LHCN-M2 (cell line): Measurements from ENCODE around the gene TEX26. TPM values are rescaled to one million over a fixed set of nuclear protein-coding genes. Genes with fewer than 3 reads are reported as not detected.

Experiments
- DNase-seq: peaks from one replicate; pipeline ENCODE4 v3.0.0-alpha.2; 2012; ENCODE audit warnings: low read depth
- total RNA-seq: library from RNA; depleted of rRNA; stranded (reverse); fragments of >200 nt; gene quantifications from 2 replicates; pipeline ENCODE4 v1.2.3, GENCODE V29; 2014

TEX26 gene
- total RNA-seq, 1 experiment from 2014 or later = not detected

DNA sequence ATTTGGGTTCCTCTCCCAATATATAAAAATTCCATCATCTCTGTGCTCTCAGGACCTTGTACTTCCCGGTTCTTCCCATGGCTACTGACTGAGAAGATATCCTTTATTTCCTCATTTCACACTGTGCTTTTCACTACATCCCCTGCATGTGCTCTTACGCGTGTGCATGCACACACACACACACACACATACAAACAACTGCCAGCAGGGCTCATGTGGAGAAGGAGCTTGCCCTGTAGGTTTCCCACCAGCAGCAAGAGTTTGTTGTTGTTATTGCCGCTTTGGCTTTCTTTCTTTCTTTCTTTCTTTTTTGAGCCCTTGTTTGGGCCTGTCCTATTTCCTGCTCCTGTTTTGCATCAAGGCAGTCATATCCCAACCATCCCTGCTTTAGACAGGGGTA, 43.6 kb downstream of the TEX26 start:
- no peak for DNase-seq

DNA sequence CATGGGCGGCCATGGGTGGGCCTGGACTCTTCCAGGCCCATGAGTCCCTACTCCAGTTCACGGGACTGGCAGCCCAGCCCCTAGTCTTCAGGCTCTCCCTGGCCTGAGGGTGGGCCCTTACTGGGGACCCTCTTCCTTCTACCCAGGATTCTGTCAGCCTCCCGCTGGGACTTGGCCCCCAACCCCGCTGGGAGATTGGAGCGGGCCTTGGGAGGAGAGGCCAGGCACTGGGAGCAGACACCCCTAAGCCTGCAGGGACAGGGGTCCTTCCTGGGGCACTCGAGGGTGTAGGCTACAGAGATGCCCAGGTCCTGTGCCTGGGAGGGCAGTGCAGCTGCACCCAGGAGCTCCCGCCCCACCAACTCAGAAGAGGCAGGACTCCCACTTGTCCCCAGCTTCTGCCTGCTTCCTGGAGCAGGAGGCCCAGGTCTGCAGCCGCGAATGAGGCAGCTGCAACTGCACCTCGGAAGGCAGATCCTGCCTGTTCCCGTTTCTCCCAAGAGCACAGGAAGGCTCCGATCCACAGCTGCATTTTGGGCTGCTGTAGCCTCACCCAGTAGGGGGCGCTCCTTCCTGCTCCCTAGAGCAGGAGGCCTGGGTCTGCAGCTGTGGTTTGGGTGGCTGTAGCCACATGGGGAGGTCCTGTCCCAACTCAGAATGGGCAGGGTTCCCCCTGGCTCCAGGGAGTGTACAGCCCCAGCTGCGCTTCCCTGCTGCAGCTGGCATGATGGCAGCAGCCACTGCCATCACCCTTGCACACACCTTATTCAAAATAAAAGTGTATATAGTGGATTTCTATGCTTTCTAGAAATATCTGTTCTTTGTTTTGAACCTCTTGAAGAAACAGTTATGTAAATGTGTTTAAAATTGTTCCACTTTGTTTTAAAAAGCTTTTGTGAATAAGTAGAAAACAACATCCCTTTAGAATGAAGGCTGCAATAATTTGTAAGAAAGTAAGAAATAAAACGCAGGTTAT, 46.8 kb downstream of the TEX26 start:
- DNase-seq = peak; percentile 22

DNA sequence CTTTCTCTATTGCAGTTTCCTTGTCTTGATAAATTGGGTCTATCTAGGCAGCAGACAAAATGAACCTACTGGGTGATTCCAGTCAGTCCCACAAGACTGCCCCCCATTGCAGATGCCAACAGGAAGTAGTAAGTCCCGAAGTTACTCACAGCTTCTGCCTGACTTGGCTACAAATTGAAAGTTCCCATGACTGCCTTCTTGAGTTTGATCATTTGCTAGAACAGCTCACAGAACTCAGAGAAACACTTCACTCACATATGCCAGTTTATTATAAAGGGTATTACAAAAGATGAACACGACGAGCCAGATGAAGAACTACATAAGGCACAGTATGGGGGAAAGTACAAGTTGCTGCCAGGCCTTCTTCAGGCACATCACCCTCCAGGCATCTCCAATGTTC, 50.0 kb downstream of the TEX26 start:
- no peak for DNase-seq

DNA sequence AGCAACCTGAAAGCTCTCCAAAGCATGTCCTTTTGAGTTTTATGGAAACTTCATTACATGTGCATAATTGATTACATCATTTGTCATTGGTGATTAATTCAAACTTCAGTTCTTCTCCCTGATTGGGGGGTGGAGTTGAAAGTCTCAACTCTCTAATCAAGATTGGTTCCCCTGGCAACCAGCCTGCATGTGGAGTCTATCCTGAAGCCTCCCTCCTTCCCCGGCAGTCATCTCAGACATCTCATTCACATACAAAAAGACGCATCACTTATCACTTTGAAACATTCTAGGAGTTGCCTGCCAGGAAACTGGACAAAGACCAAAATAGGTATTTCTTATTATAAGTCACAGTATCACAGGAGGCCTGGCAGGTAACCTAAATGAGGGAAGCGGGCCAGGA, 50.5 kb downstream of the TEX26 start:
- no peak for DNase-seq

DNA sequence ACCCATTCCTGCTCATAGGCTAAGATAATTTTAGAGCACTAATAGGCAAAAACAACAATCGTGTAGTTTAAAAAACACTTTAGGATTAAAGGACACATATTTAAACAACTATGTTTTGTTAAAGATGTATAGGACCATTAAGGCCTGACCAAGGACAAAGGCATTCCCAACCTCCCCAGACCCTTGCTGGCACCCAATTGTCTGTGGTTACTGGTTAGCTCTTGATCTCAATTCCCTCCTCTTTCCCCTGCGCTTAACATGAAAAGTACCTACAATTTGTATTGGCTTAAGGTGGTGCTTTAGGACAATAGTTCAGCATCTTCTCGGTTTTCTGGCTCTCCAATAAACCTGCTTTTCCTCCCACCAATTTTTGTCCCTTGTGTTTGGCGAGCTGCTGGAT, 51.0 kb downstream of the TEX26 start:
- DNase-seq = no peak

DNA sequence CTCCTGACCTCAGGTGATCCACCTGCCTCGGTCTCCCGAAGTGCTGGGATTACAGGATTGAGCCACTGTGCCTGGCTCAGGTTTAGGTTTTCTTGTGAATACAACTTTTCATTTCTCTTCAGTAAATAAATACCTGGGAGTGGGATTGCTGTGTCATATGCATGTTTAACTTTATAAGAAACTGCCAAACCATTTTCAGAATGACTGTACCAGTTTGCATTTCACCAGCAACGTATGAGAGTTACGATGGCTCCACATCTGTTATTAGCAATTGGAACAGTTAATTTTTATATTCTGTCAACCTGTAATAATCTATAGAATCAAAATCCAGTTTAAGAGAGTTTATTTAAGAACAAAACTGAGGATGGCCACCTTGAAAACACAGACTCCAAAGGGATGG, 52.2 kb downstream of the TEX26 start:
- no peak for DNase-seq

DNA sequence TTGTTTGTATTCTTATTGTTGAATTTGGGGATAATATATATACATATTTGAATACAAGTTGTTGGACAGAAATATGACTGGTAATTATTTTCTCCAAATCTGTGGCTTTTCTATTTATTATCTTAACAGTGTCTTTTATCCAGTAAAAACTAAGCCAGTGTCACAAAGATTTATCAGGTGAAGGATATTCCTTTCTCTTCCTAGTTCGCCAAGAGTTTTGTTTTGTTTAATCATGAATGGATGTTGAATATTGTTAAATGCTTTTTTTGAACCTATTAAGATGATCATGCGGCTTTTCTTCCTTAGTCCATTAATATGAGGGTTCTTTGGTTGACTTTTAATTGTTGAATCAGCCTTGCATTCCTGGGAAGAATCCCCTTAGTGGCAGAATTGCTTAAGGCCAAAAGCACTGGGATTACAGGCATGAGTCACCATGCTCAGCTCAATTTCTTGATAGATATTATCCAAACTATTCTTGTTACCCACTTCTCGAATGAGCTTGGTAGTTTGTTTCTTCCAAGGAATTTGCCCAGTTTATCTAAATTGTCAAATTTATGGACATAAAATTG, 53.3 kb downstream of the TEX26 start:
- DNase-seq = peak; percentile 47

DNA sequence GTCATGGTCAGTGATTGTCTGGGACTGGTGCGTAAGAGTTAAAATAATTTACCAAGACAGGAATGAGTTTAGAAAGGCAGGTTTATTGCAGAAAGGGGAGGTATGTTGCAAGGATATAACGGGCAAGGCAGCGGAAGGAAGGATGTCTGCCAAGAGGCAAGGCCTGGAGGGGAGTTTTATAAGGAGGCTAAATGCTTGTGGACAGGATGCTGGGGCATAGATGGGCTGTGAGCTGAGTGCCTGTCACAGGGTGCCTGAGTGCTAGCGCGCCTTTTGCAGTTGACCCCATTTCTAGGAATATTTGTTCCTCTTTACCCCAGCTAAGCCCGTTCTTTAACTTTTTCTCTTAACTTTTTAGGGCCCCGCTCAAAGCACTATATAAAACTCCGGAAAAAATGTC, 58.7 kb downstream of the TEX26 start:
- DNase-seq = no peak

DNA sequence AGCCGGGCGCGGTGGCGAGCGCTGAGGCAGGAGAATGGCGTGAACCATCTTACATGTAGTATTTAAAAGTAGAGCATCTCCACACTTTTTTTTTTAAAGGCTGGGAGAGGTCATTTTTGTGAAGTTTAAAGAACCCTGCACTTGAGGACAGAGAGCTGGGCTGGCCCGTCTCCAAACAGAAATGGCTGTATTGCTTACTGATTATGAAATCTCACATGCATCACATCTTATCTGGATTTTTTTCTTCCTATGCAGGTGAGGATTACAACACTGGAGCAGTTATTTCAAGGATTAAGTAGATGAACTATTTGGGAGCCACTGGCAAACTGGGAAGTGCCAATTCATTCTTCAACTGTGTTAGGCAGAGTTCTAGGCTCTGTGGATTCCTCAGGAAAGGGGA, 59.5 kb downstream of the TEX26 start:
- no peak for DNase-seq

DNA sequence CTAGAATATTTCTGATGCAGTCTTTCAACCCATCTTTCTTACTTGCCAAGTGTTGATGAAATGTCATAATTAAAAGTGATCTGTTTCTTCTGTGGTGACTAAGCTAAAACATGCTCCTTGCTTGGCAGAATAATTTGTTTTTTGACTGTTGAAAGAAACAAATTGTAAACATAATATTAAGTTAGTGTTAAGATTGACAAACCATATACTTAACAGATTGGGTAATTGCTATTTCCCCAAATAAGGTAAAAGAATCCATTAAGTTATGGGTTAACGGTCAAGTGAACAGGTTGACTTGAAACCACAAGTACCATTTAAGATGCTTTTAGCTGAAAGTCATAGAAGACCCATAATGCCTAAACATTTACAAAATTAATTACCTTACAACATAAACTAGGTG, 62.9 kb downstream of the TEX26 start:
- DNase-seq = no peak

DNA sequence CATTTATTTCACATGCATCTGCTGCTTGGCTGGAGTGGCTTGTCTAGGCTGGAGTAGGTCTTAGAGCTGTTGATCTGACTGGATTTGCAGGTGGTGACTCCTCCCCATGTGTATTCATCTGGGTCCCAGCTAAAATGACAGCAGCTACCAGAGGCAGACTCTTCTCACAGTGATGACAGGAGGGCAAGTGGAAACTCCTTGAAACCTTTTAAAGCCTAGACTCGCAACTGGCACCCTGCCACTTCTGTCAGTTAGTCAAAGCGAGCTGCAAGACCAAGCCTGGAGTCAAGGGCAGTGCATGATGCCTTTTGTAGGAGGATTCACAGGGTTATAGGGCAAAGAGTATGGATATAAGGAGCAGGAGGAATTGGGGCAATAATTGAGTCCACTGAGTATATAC, 65.2 kb downstream of the TEX26 start:
- no peak for DNase-seq

DNA sequence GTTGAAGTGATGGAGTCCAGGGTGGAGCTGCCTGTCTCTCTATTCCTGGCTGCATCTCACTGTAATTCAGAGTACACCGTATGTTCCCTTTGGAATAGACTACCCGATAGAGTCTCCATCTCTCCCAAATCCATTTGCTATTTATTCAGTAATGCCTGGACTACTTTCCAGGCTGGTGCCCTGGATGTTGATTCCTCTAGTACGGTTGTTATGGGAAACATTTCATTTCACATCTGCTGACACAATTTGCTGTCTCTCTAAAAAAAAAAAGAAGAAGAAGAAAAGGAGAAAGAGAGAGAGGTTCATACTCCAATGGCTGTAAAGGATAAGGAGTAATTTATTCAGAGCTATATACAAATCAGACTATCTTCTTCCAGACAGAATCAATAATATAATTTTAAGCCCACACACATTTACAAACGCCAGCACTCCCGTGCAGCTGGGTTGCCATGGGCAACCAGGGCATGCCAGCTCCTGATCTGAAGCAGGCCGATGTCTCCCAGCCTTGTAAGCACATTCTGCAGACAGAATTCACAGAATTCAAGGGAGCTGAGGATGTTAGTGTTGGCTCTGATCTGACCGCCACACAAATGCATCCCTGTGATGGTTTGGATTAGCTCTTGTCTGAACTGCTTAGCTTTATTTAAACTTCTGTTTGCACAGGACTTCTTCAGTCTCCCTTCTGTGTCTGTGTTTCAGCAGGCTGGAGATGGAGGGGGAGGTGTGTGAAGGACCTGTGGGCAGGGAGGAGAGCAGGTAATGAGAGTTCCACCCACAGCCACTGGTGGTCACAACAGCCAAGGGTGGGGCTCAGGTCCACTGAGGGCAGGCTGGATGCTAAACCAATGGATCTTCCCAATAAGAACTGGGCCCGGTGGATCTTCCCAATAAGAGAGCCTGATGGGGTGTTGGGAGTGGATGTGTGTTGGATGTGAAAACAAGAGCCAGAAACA, 66.0 kb downstream of the TEX26 start:
- DNase-seq = no peak

DNA sequence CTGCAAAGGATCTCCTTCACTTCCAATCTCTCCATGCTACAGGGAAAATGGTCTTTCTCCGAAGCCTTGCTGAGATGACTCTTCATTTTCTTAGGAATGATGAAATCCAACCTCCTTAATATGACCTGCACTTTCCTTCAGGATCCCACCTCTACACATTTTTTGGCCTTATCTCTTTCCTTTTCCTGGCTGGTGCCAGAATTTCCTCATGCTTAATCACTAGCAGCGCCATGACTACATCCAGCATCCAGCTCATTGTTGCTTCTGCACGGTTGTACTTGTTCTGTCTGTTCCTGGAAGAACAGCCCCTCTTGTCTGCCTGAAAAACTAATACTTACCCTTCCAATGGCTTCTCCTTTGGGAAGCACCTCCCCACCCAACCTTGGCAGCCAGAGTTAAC, 68.4 kb downstream of the TEX26 start:
- DNase-seq = no peak

DNA sequence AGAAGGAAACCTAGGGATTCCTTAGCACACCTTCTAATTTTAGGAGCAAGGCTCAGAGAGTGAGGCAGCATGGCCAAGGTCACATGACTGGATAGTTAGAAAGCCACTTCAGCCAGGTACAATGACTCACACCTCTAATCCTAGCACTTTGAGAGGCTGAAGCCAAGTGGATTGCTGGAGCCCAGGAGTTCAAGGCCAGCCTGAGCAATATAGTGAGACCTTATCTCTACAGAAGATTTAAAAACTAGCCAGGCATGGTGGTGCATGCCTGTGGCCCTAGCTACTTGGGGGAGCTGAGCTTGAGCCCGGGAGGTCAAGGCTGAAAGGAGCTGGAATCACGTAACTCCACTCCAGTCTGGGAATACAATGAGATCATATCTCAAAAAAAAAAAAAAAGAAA, 69.2 kb downstream of the TEX26 start:
- DNase-seq = no peak

DNA sequence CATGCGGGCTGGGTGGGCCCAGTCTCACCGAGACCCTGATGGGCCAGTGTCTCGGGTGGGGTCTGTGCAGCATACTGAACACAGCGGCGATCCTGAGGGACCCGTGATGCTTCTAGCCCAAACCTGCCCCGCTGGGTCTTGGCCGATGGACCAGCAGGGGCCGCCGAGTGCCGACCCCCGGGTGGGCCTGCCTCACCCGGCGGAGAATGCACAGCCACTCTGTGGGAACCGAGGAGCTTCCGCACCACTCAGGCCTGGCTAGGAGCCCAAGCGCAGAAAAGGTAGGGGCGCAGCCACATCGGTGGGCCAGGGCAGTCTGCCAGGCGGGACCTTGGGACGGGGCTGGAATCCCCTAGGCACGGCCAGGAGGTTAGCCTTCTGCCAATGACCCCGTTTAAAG, 72.6 kb downstream of the TEX26 start:
- DNase-seq = no peak

DNA sequence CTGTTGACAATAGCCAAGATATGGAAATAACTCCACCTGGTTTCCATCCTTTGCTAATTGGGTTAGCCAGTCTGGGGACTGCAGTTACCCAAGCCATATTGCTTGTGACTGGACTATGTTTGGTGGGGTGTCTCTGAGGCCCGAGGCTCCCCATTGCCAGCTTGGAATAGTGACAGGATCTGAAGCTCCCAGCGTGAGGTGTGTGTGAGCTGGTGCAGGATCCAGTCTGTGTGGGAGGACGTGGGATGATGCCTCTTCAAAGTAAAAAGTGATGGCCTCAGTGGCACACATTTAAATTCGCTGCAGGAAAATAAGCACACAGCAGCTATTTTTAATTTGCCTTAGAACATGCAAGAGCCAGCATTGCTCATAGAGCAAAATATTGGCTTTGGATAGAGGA, 75.0 kb downstream of the TEX26 start:
- DNase-seq = no peak

DNA sequence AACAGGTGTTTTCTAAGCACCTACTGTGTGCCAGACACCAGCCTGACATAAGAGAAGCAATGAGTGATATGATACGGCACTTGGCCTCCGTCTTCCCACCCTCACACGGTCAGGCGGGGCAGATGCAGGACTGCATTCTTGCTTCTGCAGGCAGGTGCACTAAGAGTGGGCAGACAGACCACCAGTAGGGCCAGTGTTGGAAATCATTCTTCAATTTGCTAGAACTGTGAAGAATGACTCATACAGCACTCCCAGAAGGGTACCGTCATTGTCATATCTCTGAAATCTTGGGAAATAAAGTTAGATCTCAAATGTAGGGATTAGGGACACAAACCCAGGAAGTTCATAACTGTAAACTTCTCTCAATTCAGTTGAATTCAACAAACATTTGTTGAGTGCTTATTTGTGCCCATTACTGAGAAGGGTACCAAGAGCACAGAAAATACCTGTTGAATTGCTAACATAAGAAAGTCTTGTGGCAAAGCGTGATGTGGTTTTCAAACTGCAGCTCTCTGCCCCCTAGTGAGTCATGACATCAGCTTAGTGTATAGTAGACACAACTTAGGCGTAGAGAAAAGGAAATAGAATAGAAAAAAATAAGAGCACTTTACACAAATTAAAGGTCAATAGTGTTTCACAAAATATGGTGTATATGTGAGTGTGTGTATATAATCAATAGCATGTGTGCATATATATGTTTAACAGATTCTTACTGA, 76.1 kb downstream of the TEX26 start:
- DNase-seq = peak; percentile 13

DNA sequence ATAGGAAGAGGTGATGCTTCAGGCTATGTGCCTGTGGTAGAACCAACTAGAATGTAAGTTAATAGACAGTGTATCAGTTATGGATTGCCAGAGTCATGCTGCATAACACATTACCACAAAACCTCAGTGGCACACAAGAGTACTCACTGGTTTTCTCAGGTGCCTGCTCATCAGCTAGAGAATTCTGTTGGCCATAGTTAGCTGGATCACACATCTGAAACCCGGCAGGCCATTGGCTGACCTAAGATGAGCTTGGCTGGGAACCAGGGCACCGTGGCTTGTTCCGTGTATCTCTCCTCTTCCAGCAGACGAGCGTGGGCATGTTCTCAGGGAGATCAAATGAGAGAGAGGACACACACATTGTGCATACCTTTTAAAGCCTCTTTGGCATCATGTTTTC, 76.7 kb downstream of the TEX26 start:
- DNase-seq = peak; percentile 59

DNA sequence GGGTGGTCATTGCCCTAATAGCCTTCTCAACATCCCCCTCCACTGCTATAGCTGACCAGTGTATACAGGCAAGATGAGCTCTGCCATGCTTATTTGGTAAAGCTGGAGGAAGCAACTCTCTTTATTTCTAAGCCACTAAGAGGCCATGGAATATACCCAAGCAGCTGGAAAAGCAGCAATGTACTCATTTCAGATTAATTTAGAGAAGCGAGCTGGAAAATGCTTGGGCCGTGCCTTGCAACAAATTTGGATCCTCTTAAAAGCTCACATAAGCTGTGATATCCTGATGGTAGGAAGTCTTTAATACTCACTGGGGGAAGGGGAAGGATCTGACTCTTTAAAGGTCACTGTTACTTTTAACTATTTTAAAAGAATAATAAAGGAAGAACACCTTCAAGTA, 77.8 kb downstream of the TEX26 start:
- DNase-seq = no peak

DNA sequence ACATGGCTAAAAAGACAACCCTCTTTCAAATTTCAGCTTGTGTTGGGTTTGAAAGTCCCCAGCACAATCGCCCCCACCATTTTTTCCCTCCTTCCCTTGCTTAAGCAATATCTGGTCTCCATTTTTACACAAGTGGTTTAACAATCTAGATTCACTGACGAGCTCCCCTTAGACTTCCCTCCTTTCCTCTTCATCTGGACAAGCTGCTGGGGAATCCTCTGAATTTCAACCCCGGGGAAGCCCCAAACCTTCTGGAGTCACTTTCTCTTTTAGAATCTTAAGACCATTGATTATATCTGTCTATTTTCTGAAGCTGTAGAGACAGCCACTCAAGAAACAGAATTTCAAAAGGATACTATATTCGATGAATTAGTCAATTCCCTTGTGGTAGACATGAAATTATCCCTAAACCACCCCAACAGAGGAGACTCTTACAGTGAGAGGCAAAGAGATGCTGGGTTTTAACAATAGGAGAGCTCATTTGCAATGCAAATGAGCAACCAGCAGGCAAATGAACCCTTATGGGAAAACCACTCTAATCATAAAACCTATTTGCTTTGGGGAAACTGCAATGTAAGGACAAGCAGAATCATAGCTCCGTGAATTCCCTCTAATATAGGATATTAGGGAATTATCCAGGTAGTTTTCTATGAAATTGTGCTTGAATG, 78.9 kb downstream of the TEX26 start:
- no peak for DNase-seq
